HK-2 (cell line): ENCODE data around the gene CD3D.

Experiments
- DNase-seq: peaks from one replicate; pipeline ENCODE4 v3.0.0-alpha.2; 2018; ENCODE audit not compliant: unreplicated experiment

CD3D gene

DNA sequence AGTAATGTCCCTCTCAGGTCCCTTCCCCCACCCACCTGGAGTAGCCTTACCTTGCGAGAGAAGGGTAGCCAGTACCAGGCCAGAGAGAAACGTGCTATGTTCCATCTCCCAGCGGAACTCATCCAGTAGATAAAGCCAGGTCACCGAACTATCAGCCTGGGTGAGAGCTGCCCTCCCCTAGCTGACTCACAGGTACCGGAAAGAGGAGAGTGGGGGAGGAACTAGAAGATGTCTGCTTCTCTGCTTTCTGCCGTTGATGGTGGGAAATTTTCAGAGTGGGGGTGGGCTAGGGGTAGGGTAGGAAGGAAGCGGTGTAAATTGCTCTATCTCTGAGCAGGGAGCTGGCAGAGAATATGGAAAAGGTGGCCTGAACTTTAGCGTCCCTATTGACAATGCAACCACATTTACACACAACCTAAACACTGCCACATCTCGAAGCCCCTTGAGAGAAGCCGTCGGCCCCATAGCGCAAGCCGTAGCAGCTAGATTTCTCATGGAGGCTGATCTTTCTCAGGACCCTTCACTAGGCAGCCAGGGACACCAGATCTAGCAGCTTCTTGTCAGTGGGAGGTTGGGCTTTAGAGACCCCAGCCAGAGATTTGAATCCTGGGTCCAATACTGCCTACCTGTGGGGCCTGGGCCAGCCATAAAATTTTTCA is at the start of gene CD3D:
TSS of gene CD3D (minus strand) at position 203 of the 659 bp plus-strand sequence. CDS start at position 105, 98 bp downstream.
- no peak for DNase-seq

DNA sequence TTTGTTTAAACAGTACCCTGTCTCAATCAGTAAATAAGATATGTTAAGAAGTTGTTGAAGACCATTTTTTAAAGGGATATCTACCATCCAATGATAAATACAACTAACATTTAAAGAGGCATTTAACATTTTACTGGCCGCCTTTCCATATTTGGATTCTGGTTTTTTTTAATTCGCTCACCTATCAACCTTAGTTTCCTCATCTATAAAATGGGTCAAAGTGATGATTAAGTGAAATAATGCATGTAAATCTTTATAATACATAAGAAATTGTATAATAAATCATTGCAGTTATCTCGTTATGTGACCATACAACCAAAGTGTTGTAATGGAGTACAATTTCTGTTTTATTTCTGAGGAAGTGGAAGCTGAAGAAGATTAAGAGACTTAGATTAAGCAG is 41.2 kb upstream of the CD3D start:
- DNase-seq: no peak

DNA sequence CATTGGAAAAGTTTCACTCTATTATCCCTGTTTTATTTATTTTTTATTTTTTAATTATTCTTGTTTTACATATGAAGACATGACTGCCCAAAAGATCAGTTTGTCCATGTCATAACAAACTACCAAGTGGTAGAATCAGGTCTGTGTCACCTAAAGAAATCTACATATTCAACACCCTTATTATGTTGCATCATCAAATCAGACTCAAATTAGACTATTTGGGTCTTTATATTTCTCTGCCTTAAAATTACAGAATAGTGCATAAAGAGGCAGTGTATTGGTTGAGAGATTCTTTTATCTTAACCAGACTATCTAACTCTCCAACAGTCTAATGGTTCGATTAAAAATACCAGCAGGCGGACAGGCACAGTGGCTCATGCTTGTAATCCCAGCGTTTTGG is 40.4 kb upstream of the CD3D start:
- no peak for DNase-seq

DNA sequence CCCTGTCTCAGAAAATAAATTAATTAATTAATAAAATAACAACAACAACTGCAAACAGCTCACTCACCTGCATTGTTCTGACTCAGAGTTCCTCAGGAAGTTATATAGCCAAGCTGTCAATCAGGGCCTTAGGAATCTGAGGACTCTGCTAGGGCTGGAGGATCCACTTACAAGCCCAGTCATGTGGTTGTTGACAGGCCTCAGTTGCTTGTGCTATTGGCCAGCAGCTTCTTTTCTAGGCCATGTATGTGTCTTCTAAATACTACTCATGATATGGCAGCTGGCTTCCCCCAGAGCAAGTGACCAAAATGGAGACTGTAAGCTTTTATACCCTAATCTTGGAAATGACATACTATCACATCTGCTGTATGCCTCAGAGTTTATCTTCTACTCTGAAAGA is 38.1 kb upstream of the CD3D start:
- no peak for DNase-seq

DNA sequence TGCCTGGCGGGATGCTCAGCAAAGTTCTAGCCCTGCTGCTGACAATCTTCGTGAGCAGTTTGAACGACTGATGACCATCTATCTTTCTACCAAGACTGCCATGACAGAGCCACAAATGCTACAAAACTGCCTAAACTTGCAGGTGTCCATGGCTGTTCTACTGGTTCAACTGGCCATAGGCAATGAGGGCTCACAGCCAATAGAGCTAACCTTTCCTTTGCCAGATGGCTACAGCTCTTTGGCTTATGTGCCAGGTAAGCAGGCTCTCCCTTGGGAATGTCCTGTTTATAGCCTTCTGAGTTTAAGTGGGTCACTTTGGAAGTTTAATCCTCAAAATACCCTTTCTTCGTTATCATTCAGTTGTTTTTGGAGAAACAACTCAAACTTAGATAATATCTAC is 37.0 kb upstream of the CD3D start:
- DNase-seq: no peak

DNA sequence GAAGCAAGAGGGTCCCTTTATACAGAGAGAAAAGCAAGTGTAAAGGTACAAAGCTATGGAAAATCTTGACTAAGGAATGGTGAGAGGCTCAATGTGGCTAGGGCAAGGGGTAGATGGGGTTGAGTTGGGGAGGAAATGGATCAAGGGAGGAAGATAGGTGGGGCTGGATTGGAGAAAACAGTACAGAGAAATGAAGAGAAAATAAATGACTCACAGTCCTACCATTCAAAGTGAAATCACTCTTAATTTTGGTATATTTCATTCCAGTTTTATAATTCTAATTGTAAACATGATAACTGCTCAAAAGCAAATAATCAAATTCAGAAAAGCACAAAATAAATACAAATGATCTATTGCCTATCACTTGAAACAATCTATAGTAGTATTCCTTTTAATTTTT is 33.5 kb upstream of the CD3D start:
- no peak for DNase-seq

DNA sequence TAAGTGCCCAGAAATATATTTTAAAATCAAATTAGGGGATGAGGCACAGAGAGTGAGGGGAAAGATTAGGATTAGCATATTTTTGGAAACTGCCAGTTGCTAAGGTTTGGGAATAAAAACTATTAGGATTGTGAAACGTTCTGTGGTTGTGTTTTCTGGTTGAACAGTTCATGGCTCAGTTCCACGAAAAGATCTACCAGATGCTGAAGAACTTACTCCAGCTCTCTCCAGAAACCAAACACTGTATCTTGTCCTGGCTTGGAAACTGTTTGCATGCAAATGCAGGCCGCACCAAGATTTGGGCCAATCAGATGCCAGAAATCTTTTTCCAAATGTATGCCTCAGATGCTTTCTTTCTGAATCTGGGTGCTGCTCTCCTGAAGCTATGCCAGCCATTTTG is 32.2 kb upstream of the CD3D start:
- no peak for DNase-seq

DNA sequence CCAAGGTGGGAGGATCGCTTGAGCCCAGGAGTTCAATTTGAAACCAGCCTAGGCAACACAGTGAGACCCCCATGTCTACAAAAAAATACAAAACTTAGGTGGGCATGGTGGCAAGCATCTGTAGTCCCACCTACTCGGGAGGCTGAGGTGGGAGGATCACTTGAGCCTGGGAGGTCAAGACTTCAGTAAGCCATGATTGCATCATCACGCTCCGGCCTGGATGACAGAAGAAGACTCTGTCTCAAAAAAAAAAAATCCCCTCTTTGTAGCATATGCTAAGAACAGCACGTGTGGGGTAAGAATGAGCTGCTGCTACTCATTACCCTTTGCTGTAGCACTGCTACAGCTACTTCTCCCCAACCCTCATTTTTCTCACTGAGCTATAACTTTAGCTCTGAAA is 31.4 kb upstream of the CD3D start:
- DNase-seq: no peak

DNA sequence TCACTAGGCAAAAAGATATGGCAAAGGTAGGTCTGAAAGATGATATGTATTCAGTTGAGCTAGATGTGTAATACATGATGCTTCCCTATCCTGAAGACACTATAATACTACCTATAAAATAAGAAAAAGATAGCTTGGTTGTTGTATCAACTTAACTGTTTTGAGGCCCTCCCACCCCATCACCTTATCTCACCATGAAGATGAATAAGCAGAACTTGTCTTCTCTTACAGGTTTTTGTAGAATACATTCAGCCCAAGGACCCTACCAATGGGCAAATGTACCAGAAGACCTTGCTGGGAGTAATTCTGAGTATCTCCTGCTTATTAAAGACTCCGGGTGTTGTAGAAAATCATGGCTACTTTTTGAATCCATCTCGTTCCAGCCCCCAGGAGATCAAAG is 30.8 kb upstream of the CD3D start:
- no peak for DNase-seq

DNA sequence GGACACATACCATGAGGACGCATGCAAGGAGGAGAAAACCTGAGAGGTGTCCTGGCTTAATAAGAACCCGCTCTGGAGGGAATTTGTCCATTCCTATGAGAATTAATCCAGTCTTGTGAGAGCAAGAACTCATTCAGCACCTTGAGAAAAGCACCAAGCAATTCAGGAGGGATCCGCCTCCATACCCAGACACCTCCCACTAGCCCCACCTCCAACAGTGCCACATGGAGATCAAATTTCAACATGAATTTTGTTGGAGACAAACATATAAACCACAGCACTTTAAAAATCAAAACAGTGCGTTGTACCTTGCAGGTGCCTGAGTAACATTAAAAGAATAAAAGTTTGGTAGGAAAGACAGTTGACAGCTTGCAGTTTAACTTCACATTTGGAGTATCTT is 28.3 kb upstream of the CD3D start:
- no peak for DNase-seq

DNA sequence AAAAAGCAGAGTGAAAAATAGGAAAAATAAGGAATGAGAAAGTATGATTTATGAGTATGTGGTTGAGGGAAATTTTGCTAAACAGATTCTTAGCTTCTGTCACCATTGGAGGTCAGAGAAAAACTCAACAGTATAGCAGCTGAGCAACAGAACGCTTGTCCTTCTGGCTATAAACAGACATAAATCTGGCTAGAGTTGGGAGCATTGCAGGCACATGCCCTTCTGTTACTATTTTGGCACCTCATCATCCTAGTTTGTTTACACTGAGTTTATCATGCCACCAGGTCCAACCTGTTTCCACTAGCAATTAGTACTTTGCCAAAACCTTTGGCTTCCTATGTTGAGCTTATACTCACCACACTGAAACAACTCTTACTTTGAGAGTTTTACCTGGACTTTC is 23.8 kb upstream of the CD3D start:
- no peak for DNase-seq

DNA sequence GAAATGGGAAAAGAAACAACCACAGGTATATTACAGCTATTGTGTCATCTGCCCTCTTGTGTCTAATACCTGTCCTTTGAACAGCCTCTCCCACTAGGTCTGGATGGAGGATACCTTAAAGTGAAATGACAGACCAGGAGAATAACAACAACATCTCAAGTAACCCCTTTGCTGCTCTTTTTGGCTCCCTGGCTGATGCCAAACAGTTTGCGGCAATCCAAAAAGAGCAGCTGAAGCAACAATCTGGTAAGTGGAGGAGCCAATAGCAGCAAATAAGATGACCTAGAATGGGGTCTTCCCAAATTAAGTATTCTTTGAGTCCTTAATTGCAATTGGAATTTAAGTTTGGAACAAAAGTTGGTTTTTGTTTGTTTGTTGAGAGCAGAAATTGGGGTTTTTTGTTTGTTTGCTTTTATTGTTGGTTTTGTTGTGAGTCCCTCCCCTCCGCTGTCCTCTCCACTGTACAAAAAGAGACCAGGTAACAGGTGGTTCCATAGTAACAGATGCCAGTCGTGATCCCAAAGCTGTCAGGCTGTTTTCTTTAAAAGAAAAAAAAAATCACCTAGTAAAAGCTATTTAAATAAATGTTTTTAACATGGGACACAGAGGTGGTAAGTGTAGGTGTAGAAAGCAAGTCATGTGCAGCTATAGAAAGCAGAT is 22.6 kb upstream of the CD3D start:
- no peak for DNase-seq

DNA sequence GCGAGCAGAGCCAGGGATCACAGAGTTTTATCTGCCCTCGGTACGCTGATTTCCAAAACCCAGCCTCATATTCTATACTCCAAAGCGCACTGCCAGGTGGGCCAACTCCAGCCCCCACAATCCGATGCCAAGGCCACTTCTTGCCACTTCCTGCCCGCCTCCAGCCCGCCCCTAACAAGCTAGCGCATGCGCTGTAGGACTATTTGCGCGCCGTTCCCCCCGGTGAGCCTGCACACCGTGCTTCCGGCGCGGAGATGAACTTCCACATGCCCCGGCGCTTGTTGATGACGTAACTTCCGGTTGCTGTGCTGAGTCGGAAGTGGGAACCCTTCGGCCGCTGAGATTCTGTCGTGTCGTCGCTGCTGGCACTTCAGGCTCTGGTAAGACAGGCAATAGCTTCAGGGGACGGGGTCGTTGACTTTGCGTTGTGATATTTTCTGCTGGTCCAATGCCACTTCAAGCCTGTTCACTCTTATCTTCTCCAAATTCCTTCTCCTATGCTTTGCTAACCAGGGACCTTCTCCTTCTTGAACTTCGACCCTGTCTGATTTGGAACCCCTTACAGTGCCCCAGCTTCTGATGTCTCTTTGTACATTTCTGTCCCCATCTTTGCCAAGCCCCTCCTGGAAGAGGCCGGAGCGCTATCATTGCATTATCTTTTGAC is 16.9 kb upstream of the CD3D start, which contains the start of gene UBE4A:
TSS of gene UBE4A (plus strand) at position 306 of the 664 bp plus-strand sequence. CDS start 5,481 bp downstream, outside the sequence.
- peak; percentile 88 for DNase-seq

DNA sequence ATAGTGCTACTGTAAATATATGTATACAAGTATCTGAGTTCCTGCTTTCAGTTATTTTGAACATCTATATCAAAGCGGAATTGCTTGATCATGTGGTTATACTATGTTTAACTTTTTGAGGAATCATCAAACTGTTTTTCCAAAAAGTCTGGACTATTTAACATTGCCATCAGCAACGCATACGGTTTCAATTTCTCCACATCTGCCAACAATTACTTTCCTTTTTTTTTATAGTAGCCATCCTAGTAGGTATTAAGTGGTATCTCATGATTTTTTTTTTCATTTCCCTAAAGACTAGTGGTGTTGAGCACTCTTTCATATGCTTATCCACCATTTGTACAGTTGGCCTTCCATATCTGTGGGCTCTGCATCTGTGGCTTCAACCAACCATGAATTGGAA is 15.6 kb upstream of the CD3D start:
- DNase-seq: no peak

DNA sequence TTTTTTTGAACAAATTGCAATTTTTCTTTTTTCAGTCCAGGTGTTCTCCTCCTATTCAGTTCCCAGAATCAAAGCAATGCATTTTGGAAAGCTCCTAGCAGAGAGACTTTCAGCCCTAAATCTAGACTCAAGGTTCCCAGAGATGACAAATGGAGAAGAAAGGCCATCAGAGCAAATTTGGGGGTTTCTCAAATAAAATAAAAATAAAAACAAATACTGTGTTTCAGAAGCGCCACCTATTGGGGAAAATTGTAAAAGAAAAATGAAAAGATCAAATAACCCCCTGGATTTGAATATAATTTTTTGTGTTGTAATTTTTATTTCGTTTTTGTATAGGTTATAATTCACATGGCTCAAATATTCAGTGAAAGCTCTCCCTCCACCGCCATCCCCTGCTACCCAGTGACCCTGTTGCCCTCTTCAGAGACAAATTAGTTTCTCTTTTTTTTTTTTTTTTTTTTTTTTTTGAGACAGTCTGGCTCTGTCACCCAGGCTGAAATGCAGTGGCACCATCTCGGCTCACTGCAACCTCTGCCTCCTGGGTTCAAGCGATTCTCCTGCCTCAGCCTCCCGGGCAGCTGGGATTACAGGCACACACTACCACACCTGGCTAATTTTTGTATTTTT is 10.7 kb upstream of the CD3D start:
- no peak for DNase-seq

DNA sequence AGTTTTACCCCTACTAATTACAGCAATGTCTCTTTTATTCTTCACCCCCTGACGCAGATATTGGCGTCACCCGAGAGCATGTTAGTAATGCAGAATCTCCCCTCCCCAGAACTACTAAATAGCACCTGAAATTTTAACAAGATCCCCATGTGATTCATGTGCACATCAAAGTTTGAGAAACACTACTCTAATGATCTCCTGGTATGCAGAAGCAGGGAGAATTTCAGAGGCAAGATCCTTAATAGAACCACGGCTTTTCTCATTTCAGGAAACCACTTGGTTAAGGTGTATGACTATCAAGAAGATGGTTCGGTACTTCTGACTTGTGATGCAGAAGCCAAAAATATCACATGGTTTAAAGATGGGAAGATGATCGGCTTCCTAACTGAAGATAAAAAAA is 7.0 kb upstream of the CD3D start:
- no peak for DNase-seq

DNA sequence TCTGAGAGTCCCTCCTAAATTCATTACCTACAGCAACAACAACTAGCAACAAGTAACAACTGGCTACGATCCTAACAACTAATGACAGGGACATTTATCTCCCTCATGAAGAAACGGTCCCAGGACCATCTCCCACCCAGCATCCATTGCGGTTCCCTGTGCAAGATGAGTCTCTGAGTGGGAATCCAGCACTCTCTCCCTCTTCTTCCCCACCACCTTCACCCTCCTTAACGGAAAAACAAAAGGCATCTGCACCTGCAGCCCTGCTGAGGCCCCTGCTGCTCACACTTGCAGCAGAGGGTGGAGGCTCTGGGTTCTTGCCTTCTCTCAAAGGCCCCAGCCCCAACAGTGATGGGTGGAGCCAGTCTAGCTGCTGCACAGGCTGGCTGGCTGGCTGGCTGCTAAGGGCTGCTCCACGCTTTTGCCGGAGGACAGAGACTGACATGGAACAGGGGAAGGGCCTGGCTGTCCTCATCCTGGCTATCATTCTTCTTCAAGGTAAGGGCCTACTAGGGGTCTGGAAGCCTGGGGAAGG is 1.5 kb upstream of the CD3D start, which contains the start of gene CD3G:
TSS of gene CD3G (plus strand) at position 364 of the 535 bp plus-strand sequence. CDS start at position 444, 80 bp downstream.
- DNase-seq: no peak

DNA sequence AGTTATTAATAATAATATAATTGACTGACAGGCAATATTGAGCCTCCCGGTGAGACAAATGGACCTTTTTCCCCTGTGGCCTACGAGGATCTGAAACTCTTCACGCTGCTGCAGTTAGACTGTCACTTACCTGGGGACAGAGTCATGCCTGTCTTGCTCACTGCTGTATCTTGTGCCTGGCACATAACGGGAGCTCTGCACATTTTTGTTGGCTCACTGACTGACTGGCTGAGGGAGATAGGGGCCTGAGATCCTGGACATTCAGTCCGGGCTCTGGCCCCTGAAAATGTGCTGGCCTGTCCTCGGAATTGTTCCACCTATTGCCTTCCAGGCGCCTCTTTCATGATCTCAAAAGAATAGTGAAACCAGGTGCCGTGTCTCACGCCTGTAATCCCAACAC is 743 bp upstream of the CD3D start:
- no peak for DNase-seq

DNA sequence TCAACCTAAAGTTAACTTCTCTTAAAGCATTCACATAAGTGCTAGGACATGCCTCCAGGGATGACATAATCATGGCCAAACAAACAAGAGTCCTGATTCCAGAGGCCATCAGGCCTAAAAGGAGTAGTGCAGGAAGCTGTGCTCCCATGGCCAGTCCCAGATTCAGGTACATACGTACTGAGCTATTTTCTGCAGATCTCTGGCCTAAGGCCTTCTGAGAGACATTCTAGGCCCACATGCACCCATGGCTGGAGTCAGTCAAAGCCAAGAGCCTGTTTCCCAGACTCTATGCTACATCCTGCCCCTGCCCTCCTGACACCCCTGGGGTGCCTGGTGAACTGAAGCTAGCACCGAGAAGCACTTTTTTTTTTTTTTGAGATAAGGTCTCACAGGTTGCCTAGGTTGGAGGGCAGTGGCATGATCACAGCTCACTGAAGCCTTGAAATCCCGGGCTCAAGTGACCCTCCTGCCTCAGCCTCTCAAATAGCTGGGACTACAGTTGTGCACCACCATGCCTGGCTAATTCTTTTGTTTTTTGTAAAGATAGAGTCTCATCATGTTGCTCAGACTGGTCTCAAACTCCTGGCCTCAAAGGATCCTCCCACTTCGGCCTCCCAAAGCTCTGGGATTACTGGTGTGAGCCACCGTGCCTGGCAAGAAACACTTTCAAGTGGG is 553 bp downstream of the CD3D start:
- no peak for DNase-seq

DNA sequence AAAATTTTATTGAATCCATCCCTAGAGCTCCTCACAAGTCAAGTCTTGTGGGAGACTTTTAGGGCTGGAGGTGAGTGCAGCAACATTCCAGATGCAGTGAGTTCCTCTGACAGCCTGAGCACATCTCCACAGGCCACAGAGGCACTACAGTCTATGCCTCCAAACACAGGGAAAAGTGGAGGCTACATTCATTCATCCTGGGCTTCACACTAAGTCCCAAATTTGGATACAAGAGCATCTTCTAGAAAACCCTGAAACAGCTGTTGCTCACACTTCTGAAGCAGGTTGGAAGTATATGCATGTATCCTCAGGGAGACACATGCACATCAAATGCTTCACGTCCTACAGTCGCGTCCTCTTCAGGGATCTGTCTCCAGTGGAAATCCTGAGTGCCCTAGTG is 1.2 kb downstream of the CD3D start:
- no peak for DNase-seq

DNA sequence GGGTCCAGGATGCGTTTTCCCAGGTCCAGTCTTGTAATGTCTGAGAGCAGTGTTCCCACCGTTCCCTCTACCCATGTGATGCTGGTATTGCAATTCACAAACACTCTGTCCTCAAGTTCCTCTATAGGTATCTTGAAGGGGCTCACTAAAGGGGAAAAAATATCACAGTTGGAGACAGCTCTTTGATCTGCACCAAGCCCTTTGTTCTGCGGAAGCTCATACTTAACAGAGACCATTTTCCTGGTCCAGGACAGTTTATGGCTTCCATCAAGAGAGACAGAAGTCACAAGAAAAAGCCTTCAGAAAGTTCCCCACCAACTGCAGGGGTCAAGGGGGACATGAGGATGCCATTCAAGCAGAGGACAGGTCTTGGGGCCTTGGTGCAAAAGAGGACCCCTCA is 2.1 kb downstream of the CD3D start:
- DNase-seq: no peak
